Measurements from ENCODE around the gene DPH3. TPM values are rescaled to one million over a fixed set of nuclear protein-coding genes. Genes with fewer than 3 reads are reported as not detected.

DPH3 gene
- total RNA-seq, 1 experiment from 2014 or later, result 16.2 TPM

- Histone ChIP-seq H3K36me3 (ENCODE audit: low read depth) (no peaks in the 10 kb centered on the region), H3K4me1 (replicated peaks; ENCODE audit: insufficient read depth) (no peaks in the 10 kb centered on the region), H2AFZ (no peak overlapping the region), H3K4me2 (no peak overlapping the region), H3K79me2 (ENCODE audit: low read depth) (no peaks in the 10 kb centered on the region), H3F3A (ENCODE audit: insufficient read depth, low read depth) (no peaks in the 10 kb centered on the region; the same call in 1 of the 2 replicates), H3K27me3 (ENCODE audit: insufficient read depth, low read depth) (no peaks in the 10 kb centered on the region), H3K27ac (no peak overlapping the region), H3K9me3 (ENCODE audit: insufficient read depth, low read depth) (no peaks in the 10 kb centered on the region), H4K20me1 (ENCODE audit: insufficient read depth) (no peaks in the 10 kb centered on the region), H3K9me2 (ENCODE audit: insufficient read depth) (no peaks in the 10 kb centered on the region), H3K4me3 (no peak overlapping the region)
- TF ChIP-seq EZH2 (IDR thresholded peaks at IDR 0.05; ENCODE audit: low read depth), result no peak
- CTCF ChIA-PET, result no interaction called here
- BruUV-seq (replicated peaks), result no TSS peak
- POLR2A ChIA-PET (ENCODE audit: unreplicated experiment), result interaction anchor here (0.5 kb wide), 1 partner anchor 11 kb away, joined by 6 read pairs; no protein-coding TSS in a partner anchor
- no peak for DNase-seq
- intact Hi-C loops (cut with micrococcal nuclease; ENCODE audit: unreplicated experiment), result no loop called here
Measured at GRCh38 chr3:16252243-16252978, 12.3 kb downstream of the DPH3 start.

GRCh38 chr3:16251316-16252085 is 13.2 kb downstream of the DPH3 start:
- no peaks in the 10 kb centered on the region for H3K4me1 ChIP-seq (replicated peaks; ENCODE audit: insufficient read depth)
- no peaks in the 10 kb centered on the region for H4K20me1 ChIP-seq (ENCODE audit: insufficient read depth)
- BruUV-seq (replicated peaks), result no TSS peak
- CTCF ChIA-PET, result no interaction called here
- POLR2A ChIA-PET (ENCODE audit: unreplicated experiment), result interaction anchor here (0.6 kb wide), 1 partner anchor 331 kb away, joined by 3 read pairs; no protein-coding TSS in a partner anchor
- no peaks in the 10 kb centered on the region for H3K9me3 ChIP-seq (ENCODE audit: insufficient read depth, low read depth)
- no peaks in the 10 kb centered on the region for H3K27me3 ChIP-seq (ENCODE audit: insufficient read depth, low read depth)
- H3K4me3 ChIP-seq, result no peak overlapping the region
- no peak overlapping the region for H3K27ac ChIP-seq
- no peak overlapping the region for H3K4me2 ChIP-seq
- TF ChIP-seq EZH2 (IDR thresholded peaks at IDR 0.05; ENCODE audit: low read depth) (no peak), CTCF (conservative IDR thresholded peaks at IDR 0.05) (no peak)
- intact Hi-C loops (cut with micrococcal nuclease; ENCODE audit: unreplicated experiment), result no loop called here
- H3K79me2 ChIP-seq (ENCODE audit: low read depth), result no peaks in the 10 kb centered on the region
- no peaks in the 10 kb centered on the region for H3K36me3 ChIP-seq (ENCODE audit: low read depth)
- DNase-seq, result no peak
- H3K9me2 ChIP-seq (ENCODE audit: insufficient read depth), result no peaks in the 10 kb centered on the region
- H2AFZ ChIP-seq, result no peak overlapping the region
- no peaks in the 10 kb centered on the region for H3F3A ChIP-seq (ENCODE audit: insufficient read depth, low read depth)

GRCh38 chr3:16249886-16250285 is 14.9 kb downstream of the DPH3 start:
- no TSS peak for BruUV-seq (replicated peaks)
- no peak overlapping the region for H3K4me2 ChIP-seq
- no peak for TF ChIP-seq EZH2 (IDR thresholded peaks at IDR 0.05; ENCODE audit: low read depth)
- H3K79me2 ChIP-seq (ENCODE audit: low read depth), result no peaks in the 10 kb centered on the region
- no peaks in the 10 kb centered on the region for H3K27me3 ChIP-seq (ENCODE audit: insufficient read depth, low read depth)
- no peaks in the 10 kb centered on the region for H3K4me1 ChIP-seq (replicated peaks; ENCODE audit: insufficient read depth)
- DNase-seq, result no peak
- H3F3A ChIP-seq (ENCODE audit: insufficient read depth, low read depth), result no peaks in the 10 kb centered on the region
- no peaks in the 10 kb centered on the region for H3K9me3 ChIP-seq (ENCODE audit: insufficient read depth, low read depth)
- H4K20me1 ChIP-seq (ENCODE audit: insufficient read depth), result no peaks in the 10 kb centered on the region
- no peaks in the 10 kb centered on the region for H3K9me2 ChIP-seq (ENCODE audit: insufficient read depth)
- ChIA-PET POLR2A (ENCODE audit: unreplicated experiment) (no interaction called here), CTCF (no interaction called here)
- intact Hi-C loops (cut with micrococcal nuclease; ENCODE audit: unreplicated experiment), result loop anchor here (5.0 to 10.0 kb wide), 5 partner anchors 48 to 1323 kb away; partner anchors contain the start of genes BTD and HACL1
- no peaks in the 10 kb centered on the region for H3K36me3 ChIP-seq (ENCODE audit: low read depth)
- no peak overlapping the region for H3K27ac ChIP-seq
- no peak overlapping the region for H2AFZ ChIP-seq
- H3K4me3 ChIP-seq, result no peak overlapping the region

- POLR2A ChIA-PET (ENCODE audit: unreplicated experiment), result no interaction called here
- peak in 1 of 2 experiments; percentile 10 for DNase-seq
- Histone ChIP-seq H3K36me3 (ENCODE audit: low read depth) (no peaks in the 10 kb centered on the region), H3K27ac (no peak overlapping the region), H3K4me1 (replicated peaks; ENCODE audit: insufficient read depth) (no peaks in the 10 kb centered on the region), H3K9me3 (ENCODE audit: insufficient read depth, low read depth) (no peaks in the 10 kb centered on the region), H4K20me1 (ENCODE audit: insufficient read depth) (no peaks in the 10 kb centered on the region), H3K27me3 (ENCODE audit: insufficient read depth, low read depth) (no peaks in the 10 kb centered on the region), H3F3A (ENCODE audit: insufficient read depth, low read depth) (peaks cover 1% of the 10 kb centered on the region; the same call in 1 of the 2 replicates), H3K79me2 (ENCODE audit: low read depth) (no peaks in the 10 kb centered on the region), H2AFZ (no peak overlapping the region), H3K9me2 (ENCODE audit: insufficient read depth) (no peaks in the 10 kb centered on the region), H3K4me3 (no peak overlapping the region), H3K4me2 (no peak overlapping the region)
- intact Hi-C loops (cut with micrococcal nuclease; ENCODE audit: unreplicated experiment), result loop anchor here (5.0 to 10.0 kb wide), 5 partner anchors 47 to 1322 kb away; partner anchors contain the start of genes BTD and HACL1
- CTCF ChIA-PET, result no interaction called here
- TF ChIP-seq CTCF (conservative IDR thresholded peaks at IDR 0.05) (peak; percentile 67), EZH2 (IDR thresholded peaks at IDR 0.05; ENCODE audit: low read depth) (no peak)
- no TSS peak for BruUV-seq (replicated peaks)
Measured at GRCh38 chr3:16249336-16249735, 15.4 kb downstream of the DPH3 start.

Measured in PC-9 (cell line).